ENCODE measurements around the gene IRF6. TPM values are rescaled to one million over a fixed set of nuclear protein-coding genes. Genes with fewer than 3 reads are reported as not detected.
A peak's percentile ranks its signal among the peaks of the same experiment; 100 is the strongest.

IRF6 gene
- total RNA-seq, 1 experiment from 2014 or later = not detected

DNA sequence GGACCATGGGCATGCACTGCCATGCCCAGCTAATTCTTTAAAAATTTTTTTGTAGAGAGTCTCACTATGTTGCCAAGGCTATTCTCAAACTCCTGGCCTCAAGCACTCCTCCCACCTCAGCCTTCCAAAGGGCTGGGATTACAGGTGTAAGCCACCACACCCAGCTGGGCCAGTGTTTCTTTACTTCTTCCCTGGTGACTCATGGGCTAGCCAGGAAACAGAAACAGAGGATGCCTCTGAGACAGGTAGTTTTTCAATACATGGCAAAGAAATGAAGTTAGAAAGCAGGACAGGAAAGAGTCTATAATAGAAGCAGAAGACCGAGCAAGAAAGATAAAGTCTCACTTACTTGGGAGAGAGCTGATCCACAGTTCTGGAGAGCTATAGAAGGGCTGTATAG is 14.0 kb downstream of the IRF6 start:
- no peak for DNase-seq (ENCODE audit: low read depth in 1 of 2, low spot score in 2 of 2)
- Histone ChIP-seq H3K4me3 (no peak overlapping the region), H3K9me3 (replicated peaks) (0 out of 2 replicates have a peak, but pooled peaks cover 2% of the 10 kb centered on the region)

DNA sequence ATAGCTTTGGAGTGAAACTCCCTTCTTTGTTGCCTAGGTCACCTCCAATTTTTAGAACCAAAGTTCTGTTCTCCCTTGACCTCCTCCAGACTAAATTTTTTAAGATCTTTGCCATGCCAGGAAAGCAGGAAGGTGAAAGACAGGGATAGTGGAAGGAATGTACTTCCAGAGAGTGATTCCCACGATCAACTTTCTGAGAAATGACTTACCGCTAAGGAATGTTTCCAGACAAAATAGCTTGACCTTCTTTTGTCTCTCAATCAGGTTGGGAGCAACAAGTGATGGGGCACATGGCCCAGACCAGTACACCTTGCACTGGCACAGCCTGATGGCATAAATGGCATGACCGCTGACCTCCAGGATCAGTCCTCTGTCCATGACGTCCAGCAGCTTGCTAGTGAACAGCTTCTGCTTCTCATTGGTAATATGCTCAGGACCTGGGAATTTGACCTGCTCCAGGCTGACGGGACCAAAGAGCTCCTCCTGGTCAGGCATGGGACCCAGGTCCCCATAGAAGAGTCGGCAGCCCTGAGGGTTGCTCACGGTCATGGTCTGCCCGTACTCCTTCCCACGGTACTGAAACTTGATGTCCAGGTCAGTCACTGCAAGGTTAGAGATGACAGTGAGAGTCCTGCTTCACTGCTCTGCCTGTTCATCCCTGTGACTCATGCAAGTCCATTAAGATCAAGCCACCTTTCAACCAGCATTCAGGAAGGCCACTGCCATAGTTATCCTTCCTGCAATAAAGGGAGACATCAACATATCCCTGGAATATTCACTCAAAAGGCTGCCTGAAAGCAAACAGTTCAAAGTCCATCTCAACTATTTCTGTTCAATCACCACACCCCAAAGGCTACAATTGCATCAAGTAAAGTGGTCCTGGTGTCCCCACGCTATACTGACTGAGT is 15.4 kb downstream of the IRF6 start:
- Histone ChIP-seq H3K9me3 (replicated peaks) (0 out of 2 replicates have a peak, but pooled peaks cover 2% of the 10 kb centered on the region), H3K27me3 (replicated peaks) (peaks cover 11% of the 10 kb centered on the region; the same call in 1 of the 2 replicates), H3K4me3 (no peak overlapping the region), H3K27ac (no peak overlapping the region), H3K4me1 (replicated peaks) (peaks cover 6% of the 10 kb centered on the region; the same call in 1 of the 2 replicates), H3K36me3 (no peaks in the 10 kb centered on the region)
- peak in 1 of 2 experiments; percentile 7 for DNase-seq (ENCODE audit: low read depth in 1 of 2, low spot score in 2 of 2)

More for the DNA sequence above, 14.0 kb downstream of the IRF6 start:
- no peak overlapping the region for H3K27ac ChIP-seq
- no peaks in the 10 kb centered on the region for H3K36me3 ChIP-seq
- H3K4me1 ChIP-seq (replicated peaks) = peaks cover 6% of the 10 kb centered on the region; the same call in 1 of the 2 replicates
- H3K27me3 ChIP-seq (replicated peaks) = peaks cover 11% of the 10 kb centered on the region; the same call in 1 of the 2 replicates

DNA sequence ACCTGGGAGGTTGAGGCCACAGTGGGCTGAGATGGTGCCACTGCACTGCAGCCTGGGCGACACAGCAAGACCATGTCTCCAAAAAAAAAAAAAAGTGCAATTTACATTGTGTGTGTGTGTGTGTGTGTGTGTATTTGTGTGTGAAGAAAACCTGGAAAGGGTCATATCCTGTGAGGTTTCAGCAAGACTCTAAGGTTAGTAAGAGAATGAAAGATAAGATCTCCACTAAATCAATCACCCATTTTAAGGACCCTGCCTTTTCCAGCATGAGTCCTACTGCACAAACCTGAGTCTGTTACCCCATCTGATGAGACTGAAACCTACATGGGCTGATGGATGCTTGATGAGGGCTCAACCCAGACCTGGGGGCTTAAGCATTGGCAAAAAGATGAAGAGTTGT is 16.7 kb downstream of the IRF6 start:
- Histone ChIP-seq H3K36me3 (0 out of 2 replicates have a peak, but pooled peaks cover 2% of the 10 kb centered on the region), H3K27ac (no peak overlapping the region), H3K4me1 (replicated peaks) (peaks cover 11% of the 10 kb centered on the region), H3K9me3 (replicated peaks) (peaks cover 2% of the 10 kb centered on the region; the same call in 1 of the 2 replicates), H3K27me3 (replicated peaks) (0 out of 2 replicates have a peak, but pooled peaks cover 4% of the 10 kb centered on the region), H3K4me3 (no peak overlapping the region)
- DNase-seq (ENCODE audit: low read depth in 1 of 2, low spot score in 2 of 2) = no peak

DNA sequence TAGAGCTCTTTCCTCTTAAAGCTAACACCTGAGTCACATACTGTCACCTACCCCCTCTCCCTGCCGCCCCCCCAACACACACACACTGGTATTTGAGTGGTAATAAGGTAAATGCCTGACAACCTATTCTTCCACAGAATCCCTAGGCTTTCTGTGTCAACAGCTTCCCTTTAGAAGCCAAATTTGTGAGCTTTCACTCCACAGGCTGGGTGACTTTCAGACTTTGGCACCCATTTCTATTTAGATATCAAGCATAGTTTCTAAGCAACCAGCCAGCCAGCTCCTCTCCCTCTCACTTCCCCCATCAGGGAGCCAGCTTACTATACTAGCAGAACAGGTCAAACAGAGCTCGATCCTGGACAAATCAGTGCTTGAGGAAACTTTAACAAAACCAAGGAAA is 18.4 kb downstream of the IRF6 start:
- Histone ChIP-seq H3K36me3 (0 out of 2 replicates have a peak, but pooled peaks cover 3% of the 10 kb centered on the region), H3K27me3 (replicated peaks) (0 out of 2 replicates have a peak, but pooled peaks cover 4% of the 10 kb centered on the region), H3K27ac (no peak overlapping the region), H3K4me1 (replicated peaks) (peaks cover 11% of the 10 kb centered on the region), H3K9me3 (replicated peaks) (no peaks in the 10 kb centered on the region; the same call in 1 of the 2 replicates), H3K4me3 (no peak overlapping the region)
- DNase-seq (ENCODE audit: low read depth in 1 of 2, low spot score in 2 of 2) = no peak

DNA sequence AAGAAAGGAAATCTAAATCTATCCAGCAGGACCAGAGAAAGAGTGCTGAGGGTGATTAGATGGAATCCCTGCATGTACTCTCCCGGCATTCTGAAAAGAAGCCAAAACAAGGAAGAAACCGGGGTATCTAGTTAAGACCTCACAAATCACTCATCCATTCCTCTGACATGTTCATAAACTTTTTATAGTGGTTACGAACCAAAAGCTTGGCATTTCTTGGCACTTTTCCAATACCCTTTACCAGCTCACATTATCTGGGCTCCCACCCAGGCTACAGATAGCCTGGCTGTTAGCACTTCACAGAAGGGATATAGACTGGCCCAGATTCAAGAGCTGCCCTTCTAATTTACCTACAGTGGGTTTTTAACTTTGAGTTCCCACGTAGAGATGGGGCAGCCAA is 19.8 kb downstream of the IRF6 start:
- 0 out of 2 replicates have a peak, but pooled peaks cover 4% of the 10 kb centered on the region for H3K27me3 ChIP-seq (replicated peaks)
- H3K4me3 ChIP-seq = no peak overlapping the region
- DNase-seq (ENCODE audit: low read depth in 1 of 2, low spot score in 2 of 2) = no peak

DNA sequence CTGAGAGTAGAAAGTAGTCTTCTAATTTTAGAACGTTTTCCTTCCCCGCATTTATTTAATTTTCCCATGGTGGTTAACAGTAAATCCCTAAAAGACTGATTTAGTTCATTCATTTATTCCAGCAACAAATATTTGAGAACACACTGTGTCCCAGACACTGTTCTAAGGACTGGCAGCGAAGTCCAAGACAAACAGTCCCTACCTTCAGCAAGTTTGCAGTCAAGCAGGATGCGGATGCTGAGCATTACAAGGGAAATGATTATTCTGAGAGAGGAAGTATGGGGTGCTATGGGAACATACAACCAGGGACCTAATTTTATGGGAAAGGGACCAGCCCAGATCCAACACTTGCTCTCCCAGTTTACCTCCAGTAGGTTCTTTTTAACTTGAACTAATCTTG is 20.4 kb downstream of the IRF6 start:
- H3K9me3 ChIP-seq (replicated peaks) = no peaks in the 10 kb centered on the region; the same call in 1 of the 2 replicates
- 0 out of 2 replicates have a peak, but pooled peaks cover 5% of the 10 kb centered on the region for H3K36me3 ChIP-seq
- H3K4me1 ChIP-seq (replicated peaks) = peaks cover 11% of the 10 kb centered on the region
- no peak overlapping the region for H3K4me3 ChIP-seq
- no peak for DNase-seq (ENCODE audit: low read depth in 1 of 2, low spot score in 2 of 2)
- no peak overlapping the region for H3K27ac ChIP-seq
- H3K27me3 ChIP-seq (replicated peaks) = no peaks in the 10 kb centered on the region

More for the DNA sequence above, 19.8 kb downstream of the IRF6 start:
- Histone ChIP-seq H3K4me1 (replicated peaks) (peaks cover 11% of the 10 kb centered on the region), H3K9me3 (replicated peaks) (no peaks in the 10 kb centered on the region; the same call in 1 of the 2 replicates), H3K36me3 (0 out of 2 replicates have a peak, but pooled peaks cover 5% of the 10 kb centered on the region), H3K27ac (no peak overlapping the region)

DNA sequence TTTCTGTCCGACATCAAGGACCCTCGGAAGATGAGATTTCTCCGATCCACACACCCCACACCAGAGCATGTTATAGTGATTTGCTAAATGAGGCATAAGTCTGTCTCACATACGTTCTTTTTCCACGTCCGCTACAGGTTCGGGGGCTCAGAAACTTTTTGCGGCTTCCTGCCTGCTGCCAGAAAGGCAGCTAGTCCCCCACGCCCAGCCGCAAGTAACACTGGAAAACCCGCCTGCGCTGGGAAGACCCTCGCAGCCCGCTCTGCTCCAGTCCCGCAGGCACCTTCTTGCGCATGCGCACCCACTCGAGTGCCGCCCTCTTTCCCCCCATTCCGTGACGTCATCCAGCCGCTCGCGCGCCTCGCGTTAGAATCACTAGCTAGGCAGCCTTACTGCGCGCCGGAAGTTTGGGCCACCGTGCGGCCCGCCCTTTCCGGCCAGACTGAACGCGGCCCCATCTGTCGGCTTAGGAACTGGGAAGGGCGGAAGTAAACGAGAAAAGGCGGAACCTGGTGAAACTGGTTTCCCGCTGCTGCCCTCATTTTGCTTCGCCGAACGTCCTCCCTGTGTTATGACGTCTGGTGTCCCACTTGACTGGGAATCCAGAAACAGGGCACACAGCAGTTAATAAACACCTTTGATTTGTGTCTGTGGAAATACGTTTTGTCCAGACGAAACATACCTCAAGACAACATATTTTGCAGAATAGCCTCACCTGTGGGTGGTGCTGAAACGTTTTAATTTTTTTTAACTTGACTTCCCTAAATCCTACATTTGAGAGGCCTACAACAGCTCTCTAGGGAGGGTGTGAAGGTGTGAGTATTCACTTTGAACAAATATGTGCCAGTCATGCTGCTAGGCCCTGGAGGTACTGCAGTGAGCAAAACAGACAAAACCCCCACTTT is 21.4 kb downstream of the IRF6 start, which contains the start of gene C1orf74:
Gene C1orf74 (minus strand): TSS at position 295 of the 905 bp plus-strand sequence. CDS start 925 bp downstream, outside the sequence.
- Histone ChIP-seq H3K4me3 (peak within 1 kb of the TSS; percentile 55), H3K4me1 (replicated peaks) (peaks cover 4% of the 10 kb centered on the region), H3K27me3 (replicated peaks) (no peaks in the 10 kb centered on the region), H3K27ac (peak within 1 kb of the TSS; percentile 63), H3K36me3 (0 out of 2 replicates have a peak, but pooled peaks cover 5% of the 10 kb centered on the region), H3K9me3 (replicated peaks) (no peaks in the 10 kb centered on the region; the same call in 1 of the 2 replicates)
- peak; percentile 98 for DNase-seq (ENCODE audit: low read depth in 1 of 2, low spot score in 2 of 2)

DNA sequence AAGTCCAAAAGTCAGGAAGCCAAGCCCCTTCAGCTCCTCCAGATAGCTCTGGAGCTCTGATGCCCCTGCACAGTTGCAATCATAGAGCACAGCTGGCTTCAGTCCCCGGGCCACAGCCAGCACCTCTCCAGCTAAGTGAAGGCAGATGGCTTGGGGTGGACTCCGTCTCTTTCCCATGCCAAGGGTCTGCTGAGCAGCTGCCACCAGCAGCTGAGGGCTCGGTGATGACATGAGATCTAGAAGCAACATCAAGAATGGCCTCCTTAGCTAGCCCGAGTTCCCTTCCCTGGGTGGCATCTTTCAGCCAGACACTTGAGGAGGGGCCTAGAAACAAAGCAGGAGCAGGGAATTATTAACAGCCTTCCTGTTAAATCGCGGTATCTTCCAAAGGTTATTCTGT is 22.6 kb downstream of the IRF6 start:
- no peak for DNase-seq (ENCODE audit: low read depth in 1 of 2, low spot score in 2 of 2)
- Histone ChIP-seq H3K4me3 (peak overlapping the region; percentile 55), H3K27ac (no peak overlapping the region)

DNA sequence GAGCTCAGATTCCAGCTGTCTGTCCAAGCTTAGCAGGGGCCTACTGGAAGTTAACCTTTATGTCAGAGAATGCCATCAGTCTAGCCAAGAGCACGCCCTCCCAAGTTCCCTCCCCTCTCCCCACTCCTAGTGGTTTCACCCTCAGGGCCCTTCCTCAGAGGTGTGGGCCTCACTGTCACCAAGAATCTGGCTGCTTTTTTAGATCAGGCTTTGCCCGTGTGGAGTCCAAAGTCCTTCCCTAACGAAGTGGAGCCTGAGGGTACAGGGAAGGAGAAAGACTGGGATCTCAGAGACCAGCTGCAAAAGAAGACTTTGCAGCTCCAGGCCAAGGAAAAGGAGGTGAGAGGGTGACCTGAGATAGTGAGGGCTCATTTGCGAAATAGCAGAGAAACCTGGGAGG is 25.7 kb downstream of the IRF6 start:
- DNase-seq (ENCODE audit: low read depth in 1 of 2, low spot score in 2 of 2) = no peak
- Histone ChIP-seq H3K27ac (no peak overlapping the region), H3K27me3 (replicated peaks) (no peaks in the 10 kb centered on the region), H3K4me3 (no peak overlapping the region), H3K4me1 (replicated peaks) (peaks cover 4% of the 10 kb centered on the region), H3K9me3 (replicated peaks) (no peaks in the 10 kb centered on the region; the same call in 1 of the 2 replicates), H3K36me3 (0 out of 2 replicates have a peak, but pooled peaks cover 5% of the 10 kb centered on the region)

More for the DNA sequence above, 22.6 kb downstream of the IRF6 start:
- Histone ChIP-seq H3K9me3 (replicated peaks) (no peaks in the 10 kb centered on the region; the same call in 1 of the 2 replicates), H3K4me1 (replicated peaks) (peaks cover 4% of the 10 kb centered on the region), H3K36me3 (0 out of 2 replicates have a peak, but pooled peaks cover 5% of the 10 kb centered on the region), H3K27me3 (replicated peaks) (no peaks in the 10 kb centered on the region)

DNA sequence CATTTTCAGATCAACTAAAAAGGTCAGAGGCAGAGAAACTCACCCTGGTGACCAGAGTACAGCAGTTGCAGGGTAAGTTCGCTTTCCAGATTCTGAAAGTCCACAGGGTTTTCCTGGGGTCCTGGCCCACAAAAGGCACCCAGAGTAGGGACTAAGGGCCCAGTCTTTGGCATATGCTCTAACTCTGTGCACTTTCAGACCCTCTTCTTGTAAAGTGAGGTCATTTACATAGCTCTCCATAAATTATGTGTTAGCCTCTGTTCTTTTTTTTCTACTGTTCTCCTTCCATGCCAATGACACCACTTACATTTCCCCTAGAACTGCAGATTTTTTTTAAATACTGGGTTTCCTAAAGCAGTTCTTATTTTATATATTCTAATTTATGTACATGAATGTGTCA is 27.8 kb downstream of the IRF6 start:
- Histone ChIP-seq H3K36me3 (0 out of 2 replicates have a peak, but pooled peaks cover 3% of the 10 kb centered on the region), H3K27ac (no peak overlapping the region), H3K4me1 (replicated peaks) (no peaks in the 10 kb centered on the region), H3K4me3 (no peak overlapping the region), H3K9me3 (replicated peaks) (no peaks in the 10 kb centered on the region), H3K27me3 (replicated peaks) (no peaks in the 10 kb centered on the region)
- DNase-seq (ENCODE audit: low read depth in 1 of 2, low spot score in 2 of 2) = no peak

DNA sequence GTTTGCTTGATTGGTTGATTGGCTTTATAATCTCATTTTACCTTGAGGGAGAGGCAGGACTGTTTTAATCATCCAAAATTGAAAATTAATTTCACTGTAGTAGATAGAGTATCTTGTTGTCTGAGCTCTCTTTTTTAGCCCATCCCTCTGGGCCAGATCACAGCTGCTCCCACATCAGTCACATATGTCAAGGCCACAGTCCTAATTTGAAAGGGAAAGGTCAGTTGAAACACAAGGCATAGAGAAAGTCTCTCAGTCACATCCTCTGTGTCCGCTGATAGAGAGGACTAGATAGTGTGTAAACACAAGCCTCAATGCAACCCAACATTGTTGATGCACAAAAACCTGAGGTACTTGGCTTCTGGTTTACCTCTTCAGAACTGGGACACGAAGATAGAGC is 28.4 kb downstream of the IRF6 start:
- Histone ChIP-seq H3K4me3 (no peak overlapping the region), H3K4me1 (replicated peaks) (no peaks in the 10 kb centered on the region), H3K9me3 (replicated peaks) (no peaks in the 10 kb centered on the region), H3K27ac (no peak overlapping the region), H3K27me3 (replicated peaks) (no peaks in the 10 kb centered on the region), H3K36me3 (0 out of 2 replicates have a peak, but pooled peaks cover 3% of the 10 kb centered on the region)
- DNase-seq (ENCODE audit: low read depth in 1 of 2, low spot score in 2 of 2) = no peak

DNA sequence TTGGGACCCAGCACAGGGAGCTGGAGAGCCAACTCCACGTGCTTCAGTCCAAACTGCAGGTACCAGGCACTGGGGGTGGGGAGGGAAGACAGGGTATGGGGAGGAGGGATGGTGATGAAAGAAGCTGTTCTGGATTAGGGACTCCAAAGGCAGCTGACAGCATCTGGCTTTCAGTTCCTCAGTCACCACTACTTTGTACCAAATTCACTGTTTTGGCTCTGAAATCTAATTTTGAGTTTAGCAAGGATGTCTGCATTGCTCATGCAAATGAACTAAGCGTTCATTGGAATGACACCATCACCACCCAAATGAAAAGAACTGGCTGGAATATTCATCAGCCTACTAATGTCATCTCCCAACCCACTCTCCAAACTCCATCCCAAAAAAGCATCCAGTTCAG is 30.3 kb downstream of the IRF6 start:
- no peaks in the 10 kb centered on the region for H3K36me3 ChIP-seq
- H3K27me3 ChIP-seq (replicated peaks) = no peaks in the 10 kb centered on the region
- no peak overlapping the region for H3K27ac ChIP-seq
- H3K4me1 ChIP-seq (replicated peaks) = no peaks in the 10 kb centered on the region
- no peaks in the 10 kb centered on the region for H3K9me3 ChIP-seq (replicated peaks)
- no peak for DNase-seq (ENCODE audit: low read depth in 1 of 2, low spot score in 2 of 2)
- H3K4me3 ChIP-seq = no peak overlapping the region

DNA sequence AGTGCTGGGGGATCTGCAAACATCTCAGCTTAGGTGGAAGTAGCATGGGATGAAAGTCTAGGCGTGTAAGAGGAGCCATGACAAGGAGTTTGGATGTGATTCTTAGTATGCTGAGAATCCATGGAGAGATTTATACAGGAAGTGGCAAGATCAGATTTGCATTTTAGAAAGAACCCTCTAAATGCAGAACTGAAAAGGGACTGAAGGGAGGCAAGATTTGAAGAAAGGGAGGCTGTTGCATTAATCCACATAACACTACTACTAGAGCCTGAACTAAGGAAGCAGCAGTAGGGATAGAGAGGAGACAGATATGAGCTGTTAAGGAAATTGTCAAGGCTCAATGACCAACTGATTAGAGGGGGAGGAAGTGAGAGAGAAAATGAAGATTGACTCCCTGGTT is 31.4 kb downstream of the IRF6 start:
- Histone ChIP-seq H3K27me3 (replicated peaks) (no peaks in the 10 kb centered on the region), H3K9me3 (replicated peaks) (no peaks in the 10 kb centered on the region), H3K27ac (no peak overlapping the region), H3K4me1 (replicated peaks) (peaks cover 6% of the 10 kb centered on the region), H3K4me3 (no peak overlapping the region), H3K36me3 (no peaks in the 10 kb centered on the region)
- no peak for DNase-seq (ENCODE audit: low read depth in 1 of 2, low spot score in 2 of 2)

Measured in SJSA1 (cell line).